ENCODE data around the gene ZFYVE27. TPM values are rescaled to one million over a fixed set of nuclear protein-coding genes. Genes with fewer than 3 reads are reported as not detected.

Gene ZFYVE27
- total RNA-seq, 1 donor from 2014 or later = 27.0 TPM

GRCh38 chr10:97701438-97702069, 35.4 kb upstream of the ZFYVE27 start:
- DNase-seq (ENCODE audit: extremely low spot score, unreplicated experiment) = no peak
- TF ChIP-seq, protein P1, sequence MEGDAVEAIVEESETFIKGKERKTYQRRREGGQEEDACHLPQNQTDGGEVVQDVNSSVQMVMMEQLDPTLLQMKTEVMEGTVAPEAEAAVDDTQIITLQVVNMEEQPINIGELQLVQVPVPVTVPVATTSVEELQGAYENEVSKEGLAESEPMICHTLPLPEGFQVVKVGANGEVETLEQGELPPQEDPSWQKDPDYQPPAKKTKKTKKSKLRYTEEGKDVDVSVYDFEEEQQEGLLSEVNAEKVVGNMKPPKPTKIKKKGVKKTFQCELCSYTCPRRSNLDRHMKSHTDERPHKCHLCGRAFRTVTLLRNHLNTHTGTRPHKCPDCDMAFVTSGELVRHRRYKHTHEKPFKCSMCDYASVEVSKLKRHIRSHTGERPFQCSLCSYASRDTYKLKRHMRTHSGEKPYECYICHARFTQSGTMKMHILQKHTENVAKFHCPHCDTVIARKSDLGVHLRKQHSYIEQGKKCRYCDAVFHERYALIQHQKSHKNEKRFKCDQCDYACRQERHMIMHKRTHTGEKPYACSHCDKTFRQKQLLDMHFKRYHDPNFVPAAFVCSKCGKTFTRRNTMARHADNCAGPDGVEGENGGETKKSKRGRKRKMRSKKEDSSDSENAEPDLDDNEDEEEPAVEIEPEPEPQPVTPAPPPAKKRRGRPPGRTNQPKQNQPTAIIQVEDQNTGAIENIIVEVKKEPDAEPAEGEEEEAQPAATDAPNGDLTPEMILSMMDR (IDR thresholded peaks at IDR 0.05) = peak; percentile 87
- H3K27ac Mint-ChIP-seq (ENCODE audit: unreplicated experiment) = no peak overlapping the region
- H3K27me3 Mint-ChIP-seq (ENCODE audit: unreplicated experiment) = no peaks in the 10 kb centered on the region
- H3K36me3 Mint-ChIP-seq (ENCODE audit: unreplicated experiment) = no peaks in the 10 kb centered on the region
- H3K9me3 Mint-ChIP-seq (ENCODE audit: unreplicated experiment) = no peaks in the 10 kb centered on the region
- no peaks in the 10 kb centered on the region for H3K4me1 Mint-ChIP-seq (ENCODE audit: unreplicated experiment)
- H3K4me3 Mint-ChIP-seq (ENCODE audit: unreplicated experiment) = no peak overlapping the region

GRCh38 chr10:97703398-97704067, 33.4 kb upstream of the ZFYVE27 start:
- no peaks in the 10 kb centered on the region for H3K36me3 Mint-ChIP-seq (ENCODE audit: unreplicated experiment)
- no peak overlapping the region for H3K27ac Mint-ChIP-seq (ENCODE audit: unreplicated experiment)
- H3K4me3 Mint-ChIP-seq (ENCODE audit: unreplicated experiment) = no peak overlapping the region
- no peaks in the 10 kb centered on the region for H3K9me3 Mint-ChIP-seq (ENCODE audit: unreplicated experiment)
- TF ChIP-seq, protein P1 (IDR thresholded peaks at IDR 0.05) = no peak
- no peaks in the 10 kb centered on the region for H3K27me3 Mint-ChIP-seq (ENCODE audit: unreplicated experiment)
- DNase-seq (ENCODE audit: extremely low spot score, unreplicated experiment) = no peak
- H3K4me1 Mint-ChIP-seq (ENCODE audit: unreplicated experiment) = peaks cover 3% of the 10 kb centered on the region

- Mint-ChIP-seq H3K27me3 (ENCODE audit: unreplicated experiment) (no peaks in the 10 kb centered on the region), H3K4me3 (ENCODE audit: unreplicated experiment) (no peak overlapping the region), H3K9me3 (ENCODE audit: unreplicated experiment) (no peaks in the 10 kb centered on the region), H3K36me3 (ENCODE audit: unreplicated experiment) (no peaks in the 10 kb centered on the region), H3K27ac (ENCODE audit: unreplicated experiment) (no peak overlapping the region), H3K4me1 (ENCODE audit: unreplicated experiment) (peaks cover 8% of the 10 kb centered on the region)
- DNase-seq (ENCODE audit: extremely low spot score, unreplicated experiment) = no peak
- TF ChIP-seq, protein P1 (IDR thresholded peaks at IDR 0.05) = no peak
Observed at GRCh38 chr10:97704341-97704740, 32.6 kb upstream of the ZFYVE27 start.

DNA sequence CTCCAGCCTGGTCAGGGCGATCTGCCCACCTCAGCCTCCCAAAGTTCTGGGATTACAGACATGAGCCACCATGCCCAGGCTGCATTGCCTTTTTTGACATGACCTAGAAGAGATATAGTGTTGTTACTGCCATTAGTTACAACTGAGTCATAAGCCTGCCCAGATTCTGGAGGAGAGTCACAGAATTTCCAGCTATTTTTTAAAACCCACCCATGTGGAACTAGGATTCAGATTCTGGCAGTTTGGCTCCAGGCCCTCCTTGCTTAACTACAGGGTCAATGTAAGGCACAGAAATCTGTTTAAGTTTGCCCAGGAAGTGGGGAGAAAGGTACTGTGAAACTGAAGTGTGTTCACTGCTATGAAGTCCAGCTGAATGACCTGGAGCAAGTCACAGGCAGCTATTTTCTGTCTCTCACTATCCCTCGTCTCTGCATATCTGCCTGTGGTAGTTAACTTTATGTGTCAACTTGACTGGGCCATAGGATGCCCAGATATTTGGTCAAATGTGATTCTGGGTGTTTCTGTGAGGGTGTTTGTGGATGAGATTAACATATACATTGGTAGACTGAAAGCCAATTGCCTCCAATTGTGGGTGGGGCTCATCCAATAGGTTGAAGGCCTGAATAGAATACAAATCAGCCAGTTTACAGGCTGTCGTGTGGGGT, 31.8 kb upstream of the ZFYVE27 start:
- H3K4me1 Mint-ChIP-seq (ENCODE audit: unreplicated experiment) = peaks cover 16% of the 10 kb centered on the region
- DNase-seq (ENCODE audit: extremely low spot score, unreplicated experiment) = no peak
- TF ChIP-seq, protein P1 (IDR thresholded peaks at IDR 0.05) = no peak
- H3K4me3 Mint-ChIP-seq (ENCODE audit: unreplicated experiment) = no peak overlapping the region
- H3K9me3 Mint-ChIP-seq (ENCODE audit: unreplicated experiment) = no peaks in the 10 kb centered on the region
- H3K27ac Mint-ChIP-seq (ENCODE audit: unreplicated experiment) = no peak overlapping the region
- no peaks in the 10 kb centered on the region for H3K27me3 Mint-ChIP-seq (ENCODE audit: unreplicated experiment)
- H3K36me3 Mint-ChIP-seq (ENCODE audit: unreplicated experiment) = no peaks in the 10 kb centered on the region

All from osteocyte (in vitro differentiated cells).